HepG2 (cell line): ENCODE data around the gene QDPR.

ENCODE experiments used
- CBFB ChIP-seq: sonication (generic); formaldehyde crosslinking; IDR thresholded peaks from 2 replicates; pipeline ENCODE4 v1.4.0; 2020; ENCODE audit warnings: missing genetic modification reagents
- CTCF ChIP-seq: sonication (generic); formaldehyde crosslinking; IDR thresholded peaks from 2 replicates; pipeline ENCODE4 v1.5.0; 2020; ENCODE audit warnings: mild to moderate bottlenecking, missing genetic modification reagents, moderate library complexity
- DPF2 ChIP-seq: sonication (generic); formaldehyde crosslinking; IDR thresholded peaks from 2 replicates; pipeline ENCODE4 v1.4.0; 2020; ENCODE audit warnings: mild to moderate bottlenecking, low read depth, missing genetic modification reagents, borderline replicate concordance
- KLF16 ChIP-seq, 2 experiments: sonication (generic) in 1 of 2; formaldehyde crosslinking in 1 of 2; IDR thresholded peaks; 2 replicates each; pipeline versions ENCODE4 v1.6.1 to v1.8.0; 2016 to 2023; ENCODE audit warnings: missing genetic modification reagents in 2 of 2, missing compliant biosample characterization in 1 of 2
- NFE2L1 ChIP-seq: sonication (generic); formaldehyde crosslinking; IDR thresholded peaks from 2 replicates; pipeline ENCODE4 v1.4.0; 2020; ENCODE audit warnings: missing genetic modification reagents, mild to moderate bottlenecking, borderline replicate concordance
- SMAD1 ChIP-seq: sonication (generic); formaldehyde crosslinking; IDR thresholded peaks from 2 replicates; pipeline ENCODE4 v1.4.0; 2020; ENCODE audit warnings: missing genetic modification reagents, low read depth, mild to moderate bottlenecking, borderline replicate concordance
- THYN1 ChIP-seq: sonication (generic); formaldehyde crosslinking; IDR thresholded peaks from 2 replicates; pipeline ENCODE4 v1.8.1; 2023; ENCODE audit warnings: low read depth, mild to moderate bottlenecking, moderate library complexity, missing genetic modification reagents, borderline replicate concordance
- ZNF362 ChIP-seq: sonication (generic); formaldehyde crosslinking; IDR thresholded peaks from 2 replicates; pipeline ENCODE4 v1.4.0; 2020; ENCODE audit warnings: missing genetic modification reagents, mild to moderate bottlenecking, borderline replicate concordance
- TF ChIP-seq, protein P1 (sequence below), 2 experiments: IDR thresholded peaks; 2 replicates each; pipeline ENCODE4 v1.6.1; 2011 to 2012; ENCODE audit warnings: low read length in 2 of 2, borderline replicate concordance in 1 of 2, low read depth in 1 of 2, mild to moderate bottlenecking in 1 of 2, moderate library complexity in 1 of 2

GRCh38 chr4:17510582-17510981, 1.3 kb downstream of the QDPR start:
- no peak for TF ChIP-seq ZNF362
- TF ChIP-seq NFE2L1 (CRISPR knock-in tag): no peak
- TF ChIP-seq CTCF: no peak
- TF ChIP-seq, protein P1, sequence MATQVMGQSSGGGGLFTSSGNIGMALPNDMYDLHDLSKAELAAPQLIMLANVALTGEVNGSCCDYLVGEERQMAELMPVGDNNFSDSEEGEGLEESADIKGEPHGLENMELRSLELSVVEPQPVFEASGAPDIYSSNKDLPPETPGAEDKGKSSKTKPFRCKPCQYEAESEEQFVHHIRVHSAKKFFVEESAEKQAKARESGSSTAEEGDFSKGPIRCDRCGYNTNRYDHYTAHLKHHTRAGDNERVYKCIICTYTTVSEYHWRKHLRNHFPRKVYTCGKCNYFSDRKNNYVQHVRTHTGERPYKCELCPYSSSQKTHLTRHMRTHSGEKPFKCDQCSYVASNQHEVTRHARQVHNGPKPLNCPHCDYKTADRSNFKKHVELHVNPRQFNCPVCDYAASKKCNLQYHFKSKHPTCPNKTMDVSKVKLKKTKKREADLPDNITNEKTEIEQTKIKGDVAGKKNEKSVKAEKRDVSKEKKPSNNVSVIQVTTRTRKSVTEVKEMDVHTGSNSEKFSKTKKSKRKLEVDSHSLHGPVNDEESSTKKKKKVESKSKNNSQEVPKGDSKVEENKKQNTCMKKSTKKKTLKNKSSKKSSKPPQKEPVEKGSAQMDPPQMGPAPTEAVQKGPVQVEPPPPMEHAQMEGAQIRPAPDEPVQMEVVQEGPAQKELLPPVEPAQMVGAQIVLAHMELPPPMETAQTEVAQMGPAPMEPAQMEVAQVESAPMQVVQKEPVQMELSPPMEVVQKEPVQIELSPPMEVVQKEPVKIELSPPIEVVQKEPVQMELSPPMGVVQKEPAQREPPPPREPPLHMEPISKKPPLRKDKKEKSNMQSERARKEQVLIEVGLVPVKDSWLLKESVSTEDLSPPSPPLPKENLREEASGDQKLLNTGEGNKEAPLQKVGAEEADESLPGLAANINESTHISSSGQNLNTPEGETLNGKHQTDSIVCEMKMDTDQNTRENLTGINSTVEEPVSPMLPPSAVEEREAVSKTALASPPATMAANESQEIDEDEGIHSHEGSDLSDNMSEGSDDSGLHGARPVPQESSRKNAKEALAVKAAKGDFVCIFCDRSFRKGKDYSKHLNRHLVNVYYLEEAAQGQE (IDR thresholded peaks at IDR 0.05; ENCODE audit: borderline replicate concordance in 1 of 2, low read depth in 1 of 2, low read length in 2 of 2): no peak
- no peak for TF ChIP-seq THYN1 (CRISPR knock-in tag)
- no peak for TF ChIP-seq KLF16 (CRISPR knock-in tag; IDR thresholded peaks at IDR 0.05)
- no peak for TF ChIP-seq CBFB (CRISPR knock-in tag)
- no peak for TF ChIP-seq DPF2 (CRISPR knock-in tag)
- TF ChIP-seq SMAD1 (CRISPR knock-in tag): no peak
